ENCODE results near the gene NMRAL1. TPM values are rescaled to one million over a fixed set of nuclear protein-coding genes. Genes with fewer than 3 reads are reported as not detected.

Gene NMRAL1
- total RNA-seq, 1 donor from 2014 or later = 62.0 TPM

DNA sequence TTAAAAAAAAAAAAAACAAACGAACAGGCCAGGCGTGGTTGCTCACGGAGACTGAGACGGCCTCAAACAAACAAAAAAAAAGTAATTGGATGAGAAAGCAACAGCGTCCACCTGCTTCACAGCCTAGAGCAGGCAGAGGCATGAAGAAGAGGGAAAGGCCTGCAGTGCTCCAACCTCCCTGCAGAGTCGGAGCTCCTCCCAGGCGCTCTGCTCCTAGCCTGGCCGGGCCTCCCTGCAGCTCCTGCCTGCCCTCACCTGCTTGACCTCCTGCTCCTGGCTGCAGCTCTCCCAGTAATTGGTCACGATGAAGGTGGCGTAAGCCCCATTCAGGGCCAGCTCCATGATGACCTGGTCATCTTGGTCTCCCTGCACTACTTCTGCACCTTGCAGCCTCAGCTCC lies 5.5 kb downstream of the NMRAL1 start:
- FAIRE-seq (no peak), DNase-seq (ENCODE audit: low spot score in 2 of 2) (no peak)

DNA sequence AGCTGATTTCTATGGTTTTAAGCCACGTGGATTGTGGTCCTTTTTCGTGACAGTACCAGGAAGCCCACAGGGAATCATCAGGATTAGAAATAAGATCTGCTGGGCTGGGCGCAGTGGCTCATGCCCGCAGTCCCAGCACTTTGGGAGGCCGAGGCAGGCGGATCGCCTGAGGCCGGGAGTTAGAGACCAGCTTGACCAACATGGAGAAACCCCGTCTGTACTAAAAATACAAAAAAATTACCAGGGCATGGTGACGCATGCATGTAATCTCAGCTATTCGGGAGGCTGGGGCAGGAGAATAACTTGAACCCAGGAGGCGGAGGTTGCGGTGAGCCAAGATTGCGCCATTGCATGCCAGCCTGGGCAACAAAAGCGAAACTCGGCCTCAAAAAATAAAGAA lies 6.5 kb downstream of the NMRAL1 start:
- FAIRE-seq (no peak), DNase-seq (ENCODE audit: low spot score in 2 of 2) (no peak)

DNA sequence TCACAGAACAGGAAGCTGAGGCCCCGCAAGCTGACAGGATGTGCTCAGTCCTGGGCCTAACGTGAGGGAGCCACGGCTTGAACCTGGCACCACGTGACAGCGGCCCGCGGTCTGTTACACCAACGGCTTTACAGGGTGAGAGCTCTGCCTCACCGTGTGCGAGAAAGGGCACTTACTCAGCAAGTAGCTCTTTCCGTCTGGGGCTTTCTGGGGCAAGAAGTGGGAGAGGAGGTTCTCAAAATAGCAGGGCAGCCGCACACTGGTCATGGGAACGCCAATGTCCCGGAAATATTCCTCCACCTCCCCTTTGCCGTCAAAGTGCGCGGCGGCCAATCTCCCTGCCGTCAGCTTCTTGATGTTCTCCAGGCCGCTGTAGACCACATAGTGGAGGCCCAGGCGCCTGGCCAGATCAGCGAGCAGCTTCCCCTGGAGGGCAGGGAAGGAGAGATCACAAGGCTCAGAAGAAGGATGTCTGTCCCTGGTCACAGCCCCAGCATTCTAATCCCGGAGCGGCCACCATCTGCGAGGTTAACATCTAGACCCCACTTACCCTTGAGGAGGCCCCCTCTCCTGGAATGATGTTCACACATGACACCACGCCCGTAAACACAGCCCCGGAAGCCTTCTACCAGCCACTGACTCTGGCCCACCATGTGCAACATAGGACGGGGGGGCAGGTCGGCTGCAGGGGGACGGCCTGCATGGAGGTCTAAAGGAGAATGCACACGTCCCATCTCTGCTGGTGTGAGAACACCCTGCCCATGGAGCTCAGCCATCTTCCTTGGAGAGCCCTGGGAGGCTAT lies 8.2 kb downstream of the NMRAL1 start:
- DNase-seq (ENCODE audit: low spot score in 2 of 2) (no peak), FAIRE-seq (no peak)

DNA sequence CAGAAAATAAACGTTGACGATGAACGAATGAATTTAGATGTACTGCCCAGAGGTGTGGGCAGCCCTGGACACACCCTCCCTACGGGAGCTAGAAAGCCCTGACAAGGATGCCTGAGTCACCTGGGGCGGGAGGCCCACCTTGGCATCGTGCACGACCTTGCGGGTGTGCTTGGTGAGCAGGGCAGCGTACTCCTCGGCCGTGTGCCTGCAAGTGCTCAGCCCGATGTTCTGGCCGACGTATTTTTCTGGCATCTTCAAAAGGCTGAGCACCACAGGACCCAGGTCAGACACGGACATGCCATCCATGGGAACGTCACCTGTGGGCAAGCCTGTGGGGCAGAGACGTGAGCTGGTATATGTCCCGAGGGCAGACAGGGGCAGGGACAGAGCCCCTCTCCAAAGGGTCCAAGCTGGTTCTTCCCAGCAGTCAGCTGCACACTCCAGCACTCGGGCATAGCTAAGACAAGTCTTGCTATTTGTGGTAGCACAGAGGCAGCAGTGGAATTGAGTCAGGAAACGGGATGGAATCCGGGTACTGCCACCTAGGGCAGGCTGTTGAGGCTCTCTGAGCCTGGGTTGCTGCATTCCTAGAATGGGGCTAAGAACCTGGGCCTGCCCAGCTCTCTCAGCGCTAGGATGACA lies 10.8 kb downstream of the NMRAL1 start:
- FAIRE-seq = no peak
- no peak for DNase-seq (ENCODE audit: low spot score in 2 of 2)

DNA sequence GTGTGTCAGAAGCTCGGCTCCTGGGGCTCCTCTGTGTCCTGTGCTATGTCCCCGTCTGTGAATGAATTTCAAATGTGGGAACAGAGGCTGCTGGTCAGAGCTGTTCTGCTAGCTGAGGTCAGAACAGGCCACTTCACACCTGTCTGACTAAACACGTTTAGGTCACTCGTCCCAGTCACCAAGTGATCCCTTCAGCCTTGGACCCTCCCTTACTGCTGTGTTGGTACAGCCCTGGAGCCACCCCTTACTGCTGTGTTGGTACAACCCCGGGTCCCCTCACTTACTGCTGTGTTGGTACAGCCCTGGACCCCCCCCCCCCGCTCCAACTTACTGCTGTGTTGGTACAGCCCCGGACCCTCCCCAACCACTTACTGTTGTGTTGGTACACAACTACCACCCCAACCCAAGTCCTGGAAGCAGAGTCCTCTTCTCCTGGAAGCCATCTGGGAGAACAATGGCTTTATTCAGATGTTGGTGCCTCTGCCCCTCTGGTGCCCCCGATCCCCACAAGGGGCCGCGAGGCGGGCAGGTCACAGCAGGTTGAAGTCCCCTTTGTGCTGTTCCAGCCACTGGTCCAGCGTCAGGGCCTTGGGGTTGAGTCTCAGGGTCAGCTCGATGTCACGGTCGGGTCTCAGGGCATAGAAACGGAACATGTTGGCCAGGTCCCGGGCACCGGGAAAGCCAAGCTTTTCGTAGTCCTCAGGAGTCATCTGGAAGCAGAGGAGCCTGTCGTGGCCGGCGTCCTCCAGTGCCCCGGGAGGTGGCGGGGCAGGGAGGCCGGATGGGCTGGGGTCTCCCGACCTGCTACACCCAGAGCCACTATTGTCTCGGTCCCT lies 13.0 kb downstream of the NMRAL1 start:
- DNase-seq (ENCODE audit: low spot score in 2 of 2) (no peak), FAIRE-seq (no peak)

DNA sequence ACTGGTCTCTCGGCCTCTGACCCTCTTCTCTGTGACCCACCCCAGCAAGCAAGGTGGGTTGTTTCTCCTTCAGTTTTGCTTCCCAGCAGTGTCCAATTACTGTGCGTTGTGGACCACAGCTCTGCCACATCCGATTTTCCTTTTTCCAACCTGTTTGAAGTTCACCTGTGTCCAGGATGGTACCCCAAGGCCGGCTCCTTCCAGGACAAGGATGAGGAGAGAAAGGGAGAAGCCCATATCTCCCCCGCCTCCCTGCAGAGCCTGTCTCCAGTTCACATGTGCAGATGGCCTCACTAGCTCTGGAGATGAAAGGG lies 13.5 kb downstream of the NMRAL1 start:
- FAIRE-seq (no peak), DNase-seq (ENCODE audit: low spot score in 2 of 2) (no peak)

DNA sequence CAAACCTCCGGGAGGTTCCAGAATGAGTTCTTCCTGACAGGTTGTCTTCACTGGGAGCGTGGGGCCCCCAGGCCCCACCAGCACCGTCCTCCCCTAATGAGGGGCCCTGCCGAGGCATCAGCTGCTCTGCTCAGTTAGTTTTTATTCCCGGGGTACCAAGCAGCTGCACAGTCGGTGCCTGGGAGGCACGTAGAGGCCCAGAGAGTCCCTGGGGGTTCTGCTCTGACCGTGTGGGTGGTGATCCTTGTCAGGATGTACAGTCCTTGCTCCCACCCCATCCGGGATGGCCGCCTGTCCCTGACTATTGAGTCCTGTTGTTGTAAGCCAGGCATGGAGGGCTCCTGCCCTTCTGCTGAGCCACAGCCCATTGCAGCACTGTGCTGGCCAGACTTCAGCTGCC lies 18.5 kb downstream of the NMRAL1 start:
- no peak for FAIRE-seq
- DNase-seq (ENCODE audit: low spot score in 2 of 2) = no peak

DNA sequence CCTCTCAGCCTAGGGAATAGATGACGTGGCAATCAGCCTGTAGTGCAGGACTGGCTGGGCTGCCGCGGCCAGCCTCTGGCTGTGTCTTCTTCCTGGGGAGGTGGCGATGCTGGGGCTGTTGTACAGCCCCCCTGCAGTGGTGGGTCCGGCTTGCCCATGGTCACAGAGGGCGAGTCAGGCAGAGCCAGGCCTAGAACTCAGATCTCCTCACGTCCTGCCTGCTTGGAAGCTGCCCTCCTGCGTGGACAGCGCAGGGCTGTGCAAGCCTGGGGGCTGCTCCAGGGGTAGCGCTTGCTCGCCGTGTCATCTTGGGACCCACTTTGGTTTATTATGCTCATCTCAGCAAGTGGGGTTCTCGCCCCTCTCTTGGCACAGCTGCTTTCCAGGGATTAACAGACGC lies 19.3 kb downstream of the NMRAL1 start:
- FAIRE-seq = no peak

DNA sequence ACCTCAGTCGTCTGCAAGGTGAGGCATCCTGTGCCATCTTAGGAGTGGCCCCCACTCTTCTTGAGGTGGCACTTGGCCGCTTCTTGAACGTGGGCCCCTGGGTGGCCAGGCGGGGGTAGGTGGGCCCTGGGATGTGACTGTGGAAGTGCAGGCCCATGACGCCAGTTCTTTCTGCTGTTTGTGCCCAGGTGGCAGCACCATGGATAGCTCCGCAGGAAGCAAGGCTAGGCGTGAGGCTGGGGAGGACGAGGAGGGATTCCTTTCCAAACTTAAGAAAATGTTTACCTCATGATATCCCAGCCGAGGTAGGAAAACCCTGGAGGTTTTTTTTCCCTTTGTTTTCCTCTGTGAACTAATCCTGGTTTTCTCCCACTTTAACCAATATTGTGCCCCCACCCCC lies 19.8 kb downstream of the NMRAL1 start:
- no peak for DNase-seq (ENCODE audit: low spot score in 2 of 2)
- no peak for FAIRE-seq

More for the DNA sequence above, 19.3 kb downstream of the NMRAL1 start:
- no peak for DNase-seq (ENCODE audit: low spot score in 2 of 2)

DNA sequence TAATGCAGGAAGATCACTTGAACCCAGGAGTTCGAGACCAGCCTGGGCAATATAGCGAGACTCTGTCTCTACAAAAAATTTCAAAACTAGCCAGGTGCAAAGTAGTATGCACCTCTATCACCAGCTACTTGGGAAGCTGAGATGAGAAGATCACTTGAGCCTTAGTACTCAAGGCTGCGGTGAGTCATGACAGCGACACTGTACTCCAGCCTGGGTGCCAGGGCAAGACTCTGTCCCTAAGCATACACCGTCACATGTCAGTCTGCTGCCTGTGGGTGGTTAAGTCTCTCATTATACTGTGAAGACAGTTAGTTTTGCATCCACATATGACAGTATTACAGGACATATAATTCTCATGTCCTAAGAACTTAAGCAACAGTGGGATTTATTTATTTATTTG lies 21.8 kb downstream of the NMRAL1 start:
- FAIRE-seq (no peak), DNase-seq (ENCODE audit: low spot score in 2 of 2) (no peak)

DNA sequence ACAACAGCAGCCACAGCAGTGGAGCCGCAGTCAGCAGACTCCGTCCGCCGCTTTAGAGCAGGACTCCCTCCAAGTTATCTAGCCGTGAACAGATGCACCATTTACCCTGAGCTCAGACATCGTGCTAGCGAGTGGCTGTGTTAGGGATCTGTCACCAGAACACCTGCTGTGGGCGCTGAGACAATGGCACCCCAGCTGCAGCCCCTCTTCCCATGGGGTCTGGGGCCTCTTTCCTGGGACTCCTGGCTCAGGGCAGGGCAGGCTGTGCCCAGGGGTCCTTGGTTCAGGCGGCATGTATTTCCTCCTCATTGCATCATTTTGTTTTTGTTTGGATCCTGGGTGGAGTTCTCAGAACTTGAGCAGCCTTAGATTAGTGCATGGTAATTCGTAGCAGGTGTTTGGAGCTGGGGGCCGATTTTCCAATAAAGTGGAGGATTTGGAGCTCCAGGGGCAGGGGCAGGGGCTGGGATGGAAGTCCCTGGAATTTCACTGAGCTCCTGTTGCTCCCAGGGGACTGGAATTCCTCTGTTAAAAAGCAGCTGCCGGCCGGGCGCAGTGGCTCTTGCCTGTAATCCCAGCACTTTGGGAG lies 23.4 kb downstream of the NMRAL1 start:
- no peak for FAIRE-seq
- no peak for DNase-seq (ENCODE audit: low spot score in 2 of 2)

DNA sequence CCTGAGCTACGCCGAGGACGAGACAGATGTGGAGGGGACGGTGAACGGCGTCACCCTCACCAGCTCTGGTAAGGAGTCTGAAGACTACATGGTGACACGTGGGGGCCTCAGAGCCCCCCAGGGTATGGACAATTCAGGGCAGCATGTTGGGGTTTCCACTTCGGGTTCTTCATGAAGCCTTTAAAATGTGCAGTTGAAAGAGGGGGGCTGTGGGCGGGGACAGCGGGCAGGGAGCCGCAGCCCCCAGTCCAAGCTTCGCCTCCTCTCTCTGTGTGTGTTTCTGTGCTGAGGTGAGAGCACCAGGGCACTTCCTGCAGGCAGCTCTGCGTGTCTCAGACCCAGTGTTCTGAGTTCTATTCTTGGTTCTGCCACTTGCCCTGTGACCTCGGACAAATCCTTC lies 24.0 kb downstream of the NMRAL1 start:
- DNase-seq (ENCODE audit: low spot score in 2 of 2) = no peak

DNA sequence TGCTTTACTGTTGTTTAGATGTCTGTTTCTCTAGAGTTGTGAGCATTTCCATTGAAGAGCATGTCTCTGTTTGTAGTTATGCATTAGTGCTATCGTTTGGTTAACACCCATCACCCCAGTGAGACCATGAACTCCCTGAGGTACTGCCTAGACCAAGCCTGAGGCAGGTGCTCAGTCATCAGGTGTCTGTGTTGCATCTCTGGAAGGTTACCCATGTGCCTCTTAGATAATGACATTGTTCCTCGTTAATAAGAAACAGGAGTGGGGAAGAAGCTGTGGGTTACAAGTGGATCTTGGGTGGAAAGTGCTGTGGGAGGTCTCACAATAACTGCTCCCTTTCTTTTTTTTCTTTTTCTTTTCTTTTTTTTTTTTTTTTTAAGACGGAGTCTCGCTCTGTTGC lies 30.4 kb downstream of the NMRAL1 start:
- FAIRE-seq (no peak), DNase-seq (ENCODE audit: low spot score in 2 of 2) (no peak)

More for the DNA sequence above, 24.0 kb downstream of the NMRAL1 start:
- no peak for FAIRE-seq

DNA sequence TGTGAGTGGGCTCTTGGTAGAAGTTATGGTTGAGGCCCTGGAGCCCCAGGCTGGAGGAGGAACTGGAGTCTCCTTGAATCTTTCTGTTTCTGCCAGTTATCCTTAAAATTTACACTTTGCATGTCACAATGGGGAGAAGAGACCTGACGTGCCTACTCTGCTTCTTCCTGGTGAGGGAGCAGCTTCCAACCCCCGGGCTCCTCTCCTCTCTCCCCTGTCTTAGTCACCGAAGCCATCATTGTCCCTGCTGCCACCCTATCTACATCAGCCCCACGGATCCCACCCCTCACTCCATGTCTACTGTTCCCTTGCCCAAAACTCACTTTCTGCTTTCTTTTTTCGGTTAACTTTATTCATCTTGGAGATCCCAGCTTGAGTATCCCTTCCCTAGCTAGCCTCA lies 31.2 kb downstream of the NMRAL1 start:
- no peak for FAIRE-seq
- no peak for DNase-seq (ENCODE audit: low spot score in 2 of 2)

DNA sequence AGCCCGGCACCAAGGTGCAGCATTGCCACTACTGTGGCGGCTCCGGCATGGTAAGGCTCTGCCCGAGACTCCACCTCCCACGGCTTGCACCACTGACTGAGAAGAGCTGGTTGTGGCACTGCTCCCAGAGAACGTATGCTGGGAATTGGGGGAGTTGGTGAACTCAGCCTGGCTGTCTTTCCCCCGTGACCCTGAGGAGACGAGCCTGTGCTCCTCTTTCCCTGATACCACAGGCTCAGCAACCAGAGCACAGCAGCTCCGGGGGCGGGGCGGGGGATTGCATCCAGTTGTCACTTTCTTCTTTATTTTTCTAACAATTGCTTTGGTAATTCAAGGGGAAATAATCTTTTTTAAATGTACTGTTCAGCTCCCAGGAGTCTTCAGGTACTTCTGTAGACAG lies 32.1 kb downstream of the NMRAL1 start:
- FAIRE-seq = no peak
- no peak for DNase-seq (ENCODE audit: low spot score in 2 of 2)

DNA sequence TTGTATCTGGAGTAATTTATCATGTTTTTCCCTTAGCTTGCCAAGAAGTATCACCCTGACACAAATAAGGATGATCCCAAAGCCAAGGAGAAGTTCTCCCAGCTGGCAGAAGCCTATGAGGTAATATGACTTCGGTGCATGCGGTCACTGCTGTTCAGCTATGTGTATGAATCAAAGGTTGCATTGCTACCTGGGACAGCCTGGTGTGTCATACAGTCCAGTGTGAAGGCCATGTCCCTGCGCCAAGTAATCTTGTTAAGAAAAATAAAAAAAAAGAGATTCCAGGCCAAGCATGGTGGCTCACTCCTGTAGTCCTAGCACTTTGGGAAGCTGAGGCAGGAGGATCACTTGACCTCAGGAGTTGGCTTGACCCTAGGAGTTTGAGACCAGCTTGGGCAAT lies 37.1 kb downstream of the NMRAL1 start:
- FAIRE-seq = no peak
- DNase-seq (ENCODE audit: low spot score in 2 of 2) = no peak

DNA sequence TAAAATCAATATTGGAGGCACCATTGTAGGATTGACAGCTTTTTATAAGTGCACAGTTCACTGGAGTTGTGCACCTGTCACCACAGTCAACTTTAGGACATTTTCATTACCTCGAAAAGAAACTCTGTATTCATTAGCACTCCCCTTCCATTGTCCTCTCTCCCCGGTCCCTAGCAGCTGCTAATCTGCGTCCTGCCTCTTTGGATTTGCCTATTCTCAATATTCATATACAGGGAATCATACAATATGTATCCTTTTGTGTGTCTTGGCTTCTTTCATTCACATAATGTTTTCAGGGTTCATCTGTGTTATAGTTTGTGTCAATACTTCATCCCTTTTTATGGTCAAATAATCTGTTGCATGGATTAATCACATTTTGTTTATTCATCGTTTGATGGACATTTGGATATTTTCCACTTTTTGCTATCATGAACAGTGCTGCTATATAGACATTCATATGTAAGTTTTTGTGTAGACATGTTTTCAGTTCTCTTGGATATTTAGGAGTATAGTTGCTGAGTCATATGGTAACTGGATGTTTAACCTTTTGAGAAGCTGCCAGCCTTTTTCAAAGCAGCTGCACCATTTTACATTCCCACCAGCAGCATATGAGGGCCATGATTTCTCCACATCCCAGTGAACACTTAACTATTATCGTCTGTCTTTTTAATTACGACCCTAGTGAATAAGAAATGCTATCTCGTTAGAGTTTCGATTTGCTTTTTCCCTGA lies 38.9 kb downstream of the NMRAL1 start:
- FAIRE-seq = no peak
- DNase-seq (ENCODE audit: low spot score in 2 of 2) = no peak

DNA sequence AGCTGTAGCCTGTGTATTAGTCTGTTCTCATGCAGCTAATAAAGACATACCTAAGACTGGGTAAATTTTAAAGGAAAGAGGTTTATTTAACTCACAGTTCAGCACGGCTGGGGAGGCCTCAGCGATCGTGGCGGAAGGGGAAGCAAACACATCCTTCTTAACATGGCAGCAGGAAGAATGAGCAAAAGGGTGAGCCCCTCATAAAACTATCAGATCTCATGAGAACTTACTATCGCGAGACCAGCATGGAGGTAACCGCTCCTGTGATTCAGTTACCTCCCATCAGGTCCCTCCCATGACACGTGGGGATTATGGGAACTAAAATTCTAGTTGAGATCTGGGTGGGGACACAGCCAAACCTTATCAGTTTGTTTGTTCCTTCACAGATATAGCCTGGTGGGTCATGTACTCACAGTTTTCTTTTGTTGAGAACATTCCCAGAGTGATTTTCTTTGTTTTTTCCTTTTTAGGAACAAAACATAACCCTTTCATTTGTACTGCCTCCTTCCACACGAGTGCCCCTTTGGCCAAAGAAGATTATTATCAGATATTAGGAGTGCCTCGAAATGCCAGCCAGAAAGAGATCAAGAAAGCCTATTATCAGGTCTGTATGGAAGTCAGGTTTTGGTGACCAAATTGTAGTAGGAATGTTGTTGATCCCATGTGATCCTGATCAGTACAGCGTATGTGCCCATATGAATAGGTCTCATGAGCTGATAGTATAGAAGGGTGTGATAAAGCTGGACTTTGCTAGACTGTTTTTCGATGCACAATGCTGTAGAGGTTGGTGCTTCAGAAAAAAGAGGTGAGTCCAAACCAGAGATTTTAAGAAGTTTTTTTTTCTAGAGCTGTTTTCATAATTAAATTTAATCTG lies 40.3 kb downstream of the NMRAL1 start:
- DNase-seq (ENCODE audit: low spot score in 2 of 2) = no peak
- FAIRE-seq = no peak

DNA sequence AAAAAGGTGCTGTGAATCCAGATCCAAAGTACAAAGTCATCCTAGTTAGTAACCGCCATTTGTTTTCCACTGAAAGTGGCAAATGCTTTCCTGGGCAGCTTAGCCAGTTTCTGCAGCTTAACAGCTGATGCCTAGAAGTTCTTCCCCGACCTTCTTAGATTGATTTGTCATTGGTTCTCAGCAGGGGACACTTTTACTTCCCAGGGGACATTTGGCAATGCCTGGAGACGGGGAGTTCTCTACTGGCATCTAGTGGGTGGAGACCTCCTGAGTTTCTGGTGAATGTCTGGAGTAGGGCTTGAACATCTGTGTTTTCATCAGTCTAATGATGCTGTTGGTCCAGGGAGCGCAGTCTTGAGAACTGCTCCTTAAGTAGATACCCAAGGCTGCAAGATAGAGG lies 41.2 kb downstream of the NMRAL1 start:
- DNase-seq (ENCODE audit: low spot score in 2 of 2) = no peak
- no peak for FAIRE-seq

DNA sequence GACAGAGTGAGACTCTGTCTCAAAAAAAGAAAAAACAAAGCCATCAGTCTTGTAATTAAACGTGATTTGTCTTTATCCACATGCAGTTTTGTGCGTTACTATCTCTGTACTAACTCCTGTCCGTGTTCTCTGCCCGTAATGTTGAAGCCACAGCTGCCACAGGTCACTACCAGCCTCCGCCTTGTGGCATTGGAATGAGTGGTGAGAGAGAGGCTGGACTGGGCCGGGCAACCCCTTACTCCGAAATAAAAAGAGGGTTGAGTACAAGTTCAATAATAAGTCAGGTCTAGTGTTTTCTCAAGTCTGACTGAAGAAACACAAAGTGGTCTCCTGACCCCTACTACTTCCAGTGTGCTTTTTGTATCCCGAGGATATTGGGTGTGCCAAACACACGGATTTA lies 43.4 kb downstream of the NMRAL1 start:
- FAIRE-seq (no peak), DNase-seq (ENCODE audit: low spot score in 2 of 2) (no peak)

Measured in frontal cortex (tissue), 4 donors.